DMS53 (cell line): ENCODE measurements around the gene HSPB1.
A peak's percentile ranks its signal among the peaks of the same experiment; 100 is the strongest.
"Not testable (repeated sequence)": the region's sequence is repeated elsewhere in the genome, so short reads cannot be mapped to it uniquely, and the experiment has no call there.

Source experiments
- DNase-seq: peaks from one replicate; lab custom pipeline; 2025; lab: John Stamatoyannopoulos, UW

HSPB1 gene

DNA sequence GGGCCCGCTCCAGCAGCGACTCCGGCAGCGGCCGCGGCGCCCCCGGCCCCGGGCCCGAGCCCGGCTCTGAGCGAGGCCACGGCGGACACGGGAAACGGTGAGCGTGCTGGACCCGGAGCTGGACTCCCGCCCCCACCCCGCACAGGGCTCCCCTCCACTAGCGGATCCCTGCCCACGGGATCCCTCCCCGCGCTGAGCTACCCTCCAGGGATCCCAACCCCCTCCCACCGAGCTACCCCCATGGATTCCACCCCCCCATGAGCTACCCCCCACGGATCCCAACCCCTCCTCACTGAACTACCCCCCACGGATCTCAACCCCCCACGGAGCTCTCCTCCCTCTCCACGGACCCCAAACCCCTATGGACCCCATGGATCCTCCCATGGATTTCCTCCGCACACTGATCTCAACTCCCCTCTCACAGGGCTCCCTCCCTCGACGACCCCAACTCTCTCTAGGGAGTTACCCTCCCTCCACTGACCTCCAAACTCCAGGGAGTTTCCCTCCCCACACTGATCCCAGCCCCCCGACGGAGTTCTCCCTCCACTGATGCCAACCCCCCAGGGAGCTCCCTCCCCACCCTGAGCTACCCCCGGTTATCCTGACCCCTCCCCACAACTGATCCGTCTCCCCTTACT lies 20.6 kb upstream of the HSPB1 start:
- DNase-seq: peak; percentile 55

DNA sequence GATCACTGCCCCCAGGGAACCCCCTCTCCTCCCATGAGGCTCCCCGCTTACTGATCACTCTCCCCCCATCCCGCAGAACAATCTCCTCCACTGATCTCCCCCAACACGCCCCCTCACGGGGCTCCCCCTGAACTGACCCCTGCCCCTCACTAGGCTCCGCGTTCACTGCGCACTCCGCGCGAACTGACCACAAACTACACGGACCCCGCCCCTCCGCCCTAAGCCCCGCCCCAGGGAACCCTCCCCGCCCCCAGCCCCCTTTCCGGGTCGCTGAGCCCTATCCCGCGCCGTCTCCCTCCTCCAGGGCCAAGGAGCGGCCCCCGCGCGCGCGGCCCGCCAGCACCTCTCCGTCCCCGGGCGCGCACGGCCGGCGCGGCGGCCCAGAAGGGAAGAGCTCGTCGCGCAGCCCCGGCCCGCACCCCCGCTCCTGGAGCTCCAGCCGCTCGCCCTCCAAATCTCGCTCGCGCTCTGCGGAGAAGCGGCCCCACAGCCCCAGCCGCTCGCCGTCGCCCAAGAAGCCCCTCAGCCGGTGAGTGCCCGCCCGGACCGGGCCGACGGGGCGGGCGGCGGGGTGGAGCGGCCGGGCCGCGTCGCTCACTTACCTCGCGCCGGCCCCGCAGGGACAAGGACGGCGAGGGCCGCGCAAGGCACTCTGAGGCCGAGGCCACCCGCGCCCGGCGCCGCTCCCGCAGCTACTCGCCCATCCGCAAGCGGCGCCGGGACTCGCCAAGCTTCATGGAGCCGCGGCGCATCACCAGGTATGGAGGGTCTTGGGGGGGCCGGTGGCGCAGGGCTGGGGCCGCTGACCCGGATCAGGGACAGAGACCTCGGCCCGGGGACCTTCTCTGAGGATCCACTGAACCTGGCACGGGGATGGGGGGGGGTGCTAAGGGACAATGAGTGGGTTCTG lies 19.9 kb upstream of the HSPB1 start:
- DNase-seq: peak; percentile 77

DNA sequence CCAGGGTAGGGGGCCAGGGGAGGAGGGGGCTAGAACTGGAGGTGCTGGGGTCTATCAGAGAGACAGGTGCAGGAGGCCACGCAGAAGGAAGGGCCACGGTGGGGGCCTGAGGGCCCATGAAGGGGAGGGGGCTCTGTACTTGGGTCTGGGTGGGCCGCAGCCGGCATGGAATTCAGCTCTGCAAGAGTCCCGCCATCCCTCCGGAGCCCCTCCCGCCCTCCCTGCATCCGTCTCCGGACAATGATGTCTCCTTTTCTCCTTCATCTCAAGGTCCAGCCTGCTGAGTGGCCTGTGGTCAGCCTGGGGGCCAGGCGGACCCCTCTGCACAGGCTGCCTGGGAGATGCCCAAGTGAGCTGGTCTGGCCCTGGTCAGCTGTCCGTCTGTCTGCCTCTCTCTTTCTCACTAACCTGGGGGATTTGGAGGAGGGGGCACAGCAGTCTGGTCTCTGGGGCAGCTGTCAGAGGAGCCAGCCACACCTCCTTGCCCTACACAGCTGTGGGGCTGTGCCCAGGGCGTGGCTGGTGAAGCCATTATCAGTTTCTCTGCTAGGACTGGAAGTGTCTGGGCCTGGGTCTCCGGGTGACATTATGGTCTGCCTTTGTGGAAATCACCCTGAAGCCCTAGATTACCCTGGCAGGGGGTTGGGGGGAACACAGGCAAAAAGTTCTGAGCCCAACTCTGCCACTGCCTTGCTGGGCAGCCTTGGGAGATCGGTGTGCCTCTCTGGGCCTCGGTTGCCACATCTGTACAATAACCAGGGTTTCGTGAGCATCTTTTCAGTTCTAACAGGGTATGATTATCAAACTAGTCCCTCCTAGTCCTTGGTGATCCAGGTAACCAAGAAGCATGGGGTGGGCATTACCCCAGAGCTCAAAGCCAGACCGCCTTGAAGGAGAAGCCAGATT lies 19.0 kb upstream of the HSPB1 start:
- DNase-seq: no peak

DNA sequence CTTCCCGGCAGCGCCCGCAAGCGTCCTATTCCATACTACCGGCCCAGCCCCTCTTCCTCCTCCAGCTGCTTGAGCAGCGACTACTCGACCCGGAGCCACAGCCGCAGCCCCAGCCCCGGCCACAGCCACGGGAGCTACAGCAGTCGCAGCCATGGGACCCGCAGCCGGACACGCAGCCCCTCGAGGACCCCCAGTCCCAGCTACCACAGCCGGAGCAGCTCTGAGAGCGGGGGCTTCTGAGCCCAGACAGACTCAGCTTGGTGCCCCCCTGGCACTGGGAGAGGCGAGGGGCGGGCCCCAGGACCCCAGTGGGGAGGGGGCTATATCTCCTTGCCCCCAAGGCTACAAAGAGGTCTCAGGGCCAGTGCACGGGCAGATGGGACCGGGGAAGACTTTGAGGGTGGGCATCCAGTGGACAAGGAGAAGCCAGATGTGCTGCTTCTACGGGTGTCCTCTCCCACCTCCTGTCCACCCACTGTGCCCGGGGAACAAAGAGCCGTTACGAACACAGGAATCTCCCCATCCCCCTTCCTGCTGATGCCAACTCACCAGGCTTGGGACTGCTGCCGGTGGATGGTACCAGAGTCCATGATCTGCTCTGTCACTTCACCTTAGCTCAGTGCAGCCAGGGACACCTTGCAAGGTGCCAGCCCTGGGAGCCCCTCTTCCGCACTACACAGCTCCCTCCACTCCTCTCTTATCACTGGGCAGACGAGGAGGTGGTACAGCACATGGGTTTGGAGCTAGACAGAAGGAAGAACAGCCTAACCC lies 16.7 kb upstream of the HSPB1 start:
- DNase-seq: no peak

DNA sequence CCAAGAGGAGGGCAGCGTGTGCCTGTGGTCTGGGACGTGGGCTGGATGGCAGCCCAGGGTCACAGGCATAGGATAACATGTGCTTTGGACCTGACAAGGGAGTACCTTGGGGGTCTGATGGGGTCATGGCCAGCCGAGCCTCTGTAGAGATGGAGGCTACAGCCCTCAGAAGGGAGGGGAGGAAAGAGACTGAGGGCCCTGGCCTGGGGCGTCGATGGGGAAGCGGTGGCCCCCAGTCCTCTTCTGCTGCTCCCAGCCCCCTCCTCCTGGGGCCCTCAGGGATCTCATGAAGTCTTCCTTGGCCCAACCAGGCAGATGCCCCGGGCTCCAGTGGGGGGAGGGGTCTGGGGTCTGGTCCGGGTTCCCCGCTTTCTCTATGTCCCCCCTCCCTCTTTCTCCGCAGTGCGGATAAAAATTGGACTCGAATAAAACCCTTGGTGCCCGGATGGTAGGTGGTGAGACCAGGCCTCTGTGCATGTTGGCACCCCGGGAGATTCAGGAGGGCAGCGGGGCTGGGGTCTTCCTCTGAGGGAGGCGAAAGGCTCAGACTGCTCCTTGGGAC lies 15.6 kb upstream of the HSPB1 start:
- no peak for DNase-seq

DNA sequence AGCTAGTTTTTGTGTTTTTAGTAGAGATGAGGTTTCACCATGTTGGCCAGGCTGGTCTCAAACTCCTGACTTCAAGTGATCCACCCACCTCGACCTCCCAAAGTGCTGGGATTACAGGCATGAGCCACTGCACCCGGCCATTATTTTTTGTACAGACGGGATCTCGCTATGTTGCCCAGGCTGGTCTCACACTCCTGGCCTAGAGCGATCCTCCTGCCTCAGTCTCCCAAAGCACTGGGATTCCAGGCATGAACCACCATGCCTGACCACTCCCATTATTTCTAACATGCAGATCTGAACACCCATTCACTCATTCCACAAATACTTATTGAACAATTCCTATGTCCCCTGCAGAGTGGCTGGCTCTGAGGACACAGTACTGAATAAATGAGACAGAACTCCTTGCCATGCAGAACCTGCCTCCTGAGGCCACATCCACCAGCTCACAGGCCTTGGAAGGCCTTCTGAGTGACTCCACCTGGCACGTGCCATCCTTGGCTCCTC lies 11.6 kb upstream of the HSPB1 start:
- not testable (repeated sequence) for DNase-seq

DNA sequence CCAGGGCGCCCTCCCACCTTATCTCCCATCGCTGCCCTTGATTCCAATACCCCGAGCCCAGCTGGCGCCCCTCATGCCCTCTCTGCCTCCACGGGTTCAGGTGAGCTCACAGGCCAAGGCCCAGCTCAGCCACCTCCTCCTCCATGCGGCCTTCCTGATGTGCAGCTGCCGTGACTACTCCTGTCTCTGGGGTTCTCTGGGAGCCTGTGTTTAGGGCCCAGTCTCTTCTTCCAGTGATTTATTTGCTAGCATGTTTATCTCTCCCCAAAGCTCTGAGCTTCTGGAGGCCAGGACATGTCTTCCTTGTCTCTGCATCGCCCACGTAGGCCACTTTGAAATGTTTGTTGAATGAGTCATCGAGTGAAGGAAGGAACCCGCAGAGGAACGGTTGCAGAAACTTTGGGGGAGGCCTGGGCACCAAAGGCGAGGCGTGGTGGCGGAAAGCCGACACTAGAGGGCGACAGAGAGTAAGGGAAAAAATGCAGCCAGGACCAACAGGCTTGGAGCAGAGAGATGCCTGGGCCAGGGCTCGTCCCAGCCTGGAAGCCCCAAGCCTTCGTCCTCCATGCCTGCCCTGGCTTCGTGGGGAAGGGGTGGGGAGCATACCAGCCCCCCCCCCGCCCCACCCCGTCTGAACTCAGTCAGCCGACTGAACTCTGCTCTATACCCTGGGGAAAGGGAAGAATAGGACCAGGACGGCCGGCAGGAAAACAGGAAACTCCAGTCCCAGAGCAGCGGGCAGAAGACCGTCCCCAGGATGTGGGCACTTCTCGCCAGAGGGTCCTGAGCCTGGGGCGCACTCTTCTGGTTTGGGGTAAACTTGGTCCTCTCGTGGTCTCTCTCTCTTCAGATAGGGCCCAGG lies 10.9 kb upstream of the HSPB1 start:
- DNase-seq: peak; percentile 95

DNA sequence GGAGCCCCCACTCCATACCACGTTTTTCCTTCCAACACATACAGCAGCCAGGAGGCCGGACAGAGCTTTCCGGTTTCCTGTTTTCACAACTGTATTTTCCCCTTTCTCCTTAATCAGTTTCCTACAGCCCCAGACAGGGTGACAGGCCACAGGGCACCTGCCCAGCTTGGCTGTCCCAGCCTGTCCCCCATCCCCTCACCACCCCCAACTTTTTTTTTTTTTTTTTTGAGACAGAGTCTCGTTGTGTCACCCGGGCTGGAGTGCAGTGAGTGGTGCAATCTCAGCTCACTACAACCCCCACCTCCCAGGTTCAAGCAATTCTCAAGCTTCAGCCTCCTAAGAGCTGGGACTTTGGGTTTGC lies 10.3 kb upstream of the HSPB1 start:
- DNase-seq: no peak

DNA sequence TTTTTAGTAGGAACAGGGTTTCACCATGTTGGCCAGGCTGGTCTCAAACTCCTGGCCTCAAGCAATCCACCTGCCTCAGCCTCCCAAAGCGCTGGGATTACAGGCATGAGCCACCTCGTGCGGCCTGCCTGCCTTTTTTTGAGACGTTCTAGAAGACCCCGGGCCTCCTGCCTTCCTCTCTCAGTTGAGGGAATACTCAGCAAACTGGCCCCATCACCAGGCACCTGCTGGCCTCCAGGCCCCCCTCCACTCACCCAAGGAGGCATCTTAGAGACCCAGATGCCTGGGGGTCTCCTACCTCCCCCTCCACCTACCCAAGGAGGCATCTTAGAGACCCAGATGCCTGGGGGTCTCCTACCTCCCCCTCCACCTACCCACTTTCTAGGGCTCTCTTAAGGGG lies 9.6 kb upstream of the HSPB1 start:
- DNase-seq: not testable (repeated sequence)

DNA sequence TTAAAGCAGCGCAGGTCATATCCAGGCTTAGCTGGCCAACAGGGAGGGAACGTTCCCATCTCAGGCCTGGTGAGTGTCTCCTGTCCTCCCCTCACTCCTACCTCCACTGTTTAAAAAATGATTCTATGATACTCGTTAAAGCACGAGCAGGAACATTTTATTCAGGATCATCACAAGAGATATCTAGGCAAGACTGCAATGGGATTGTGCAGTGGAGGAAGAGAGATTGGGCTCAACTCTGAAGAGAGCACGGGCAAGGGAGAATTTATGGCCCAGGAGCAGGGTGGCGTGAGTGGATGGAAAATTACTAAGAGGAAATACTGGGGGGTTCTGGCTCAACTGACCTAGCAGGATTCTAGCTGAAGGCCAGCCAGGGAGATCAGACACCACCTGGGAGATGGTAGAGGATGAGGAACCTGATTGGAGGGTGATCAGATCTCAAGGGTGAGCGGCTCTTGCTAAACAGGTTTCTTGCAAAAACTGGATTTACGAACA lies 9.0 kb upstream of the HSPB1 start:
- peak; percentile 63 for DNase-seq

DNA sequence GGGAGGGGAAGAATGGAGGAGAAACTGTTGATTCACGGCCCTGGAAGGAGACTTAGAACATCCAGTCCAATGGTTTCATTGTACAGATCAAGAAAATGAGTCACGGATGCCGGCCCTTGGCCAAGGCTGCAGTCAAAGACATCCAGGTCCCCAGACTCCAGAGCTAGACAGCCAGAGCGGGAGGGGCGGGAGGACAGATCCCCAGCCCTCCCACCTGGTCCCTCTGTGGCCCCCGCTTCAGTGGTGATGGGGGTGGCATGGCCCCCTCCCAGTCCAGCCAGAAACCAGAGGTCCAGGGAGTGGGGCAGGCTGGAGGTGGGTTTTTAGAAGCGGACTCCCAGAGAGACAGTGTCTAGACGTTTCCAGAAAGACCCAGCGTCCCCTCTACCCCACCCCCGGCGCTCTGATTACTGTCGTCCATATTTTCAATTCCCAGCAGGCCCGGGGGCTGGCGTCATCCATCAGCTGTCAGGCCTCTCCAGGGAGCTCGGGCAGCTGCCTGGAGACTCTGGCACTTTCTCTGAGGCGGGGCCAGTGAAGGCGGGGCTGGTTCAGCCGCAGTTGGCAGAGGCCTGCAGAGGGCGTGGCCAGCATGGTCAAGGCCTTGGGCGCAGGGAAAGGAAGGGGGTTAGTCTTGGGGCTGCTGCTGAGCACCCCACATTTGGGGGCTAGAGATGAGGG lies 8.0 kb upstream of the HSPB1 start:
- peak; percentile 96 for DNase-seq

DNA sequence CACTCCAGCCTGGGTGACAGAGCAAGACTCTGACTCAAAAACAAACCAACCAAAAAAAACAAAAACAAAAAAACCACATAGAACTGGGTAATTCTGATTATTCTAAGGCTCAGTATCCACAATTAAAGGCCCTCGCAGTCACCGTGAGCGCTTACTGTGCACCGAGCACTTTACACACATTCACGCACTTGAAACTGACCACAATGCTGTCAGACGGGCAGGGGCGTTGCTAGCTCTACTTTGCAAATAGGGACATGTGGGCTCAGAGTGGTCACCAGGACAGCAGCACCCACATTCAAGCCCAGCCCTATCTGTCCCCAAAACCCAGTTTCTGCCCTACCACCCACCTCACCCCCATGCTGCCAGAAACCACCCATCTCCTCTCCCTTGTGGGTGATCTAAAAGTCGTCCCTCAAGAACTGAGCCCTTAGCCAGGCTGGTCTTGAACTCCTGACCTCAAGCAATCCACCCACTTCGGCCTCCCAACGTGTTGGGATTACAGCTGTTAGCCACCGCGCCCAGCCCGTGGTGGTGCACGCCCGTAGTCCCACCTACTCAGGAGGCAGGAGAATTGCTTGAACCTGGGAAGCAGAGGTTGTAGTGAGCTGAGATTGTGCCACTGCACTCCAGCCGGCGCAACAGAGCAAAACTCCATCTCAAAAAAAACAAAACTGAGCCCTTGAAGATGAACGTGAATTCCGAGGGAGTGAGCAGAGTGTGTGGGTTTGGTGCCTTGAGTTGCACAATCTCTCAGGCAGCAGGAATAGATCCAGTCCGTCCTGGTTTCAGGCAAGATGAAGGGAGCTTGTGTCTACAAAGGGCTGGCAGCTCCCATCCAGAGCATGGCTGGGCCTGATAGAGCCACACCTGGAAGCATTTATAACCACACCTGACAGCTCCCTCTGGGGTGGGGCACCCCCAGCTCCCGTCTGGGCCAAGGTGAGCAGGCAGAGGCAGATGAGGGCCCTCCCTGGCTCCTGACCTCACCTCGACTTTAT lies 5.4 kb upstream of the HSPB1 start:
- peak; percentile 42 for DNase-seq

DNA sequence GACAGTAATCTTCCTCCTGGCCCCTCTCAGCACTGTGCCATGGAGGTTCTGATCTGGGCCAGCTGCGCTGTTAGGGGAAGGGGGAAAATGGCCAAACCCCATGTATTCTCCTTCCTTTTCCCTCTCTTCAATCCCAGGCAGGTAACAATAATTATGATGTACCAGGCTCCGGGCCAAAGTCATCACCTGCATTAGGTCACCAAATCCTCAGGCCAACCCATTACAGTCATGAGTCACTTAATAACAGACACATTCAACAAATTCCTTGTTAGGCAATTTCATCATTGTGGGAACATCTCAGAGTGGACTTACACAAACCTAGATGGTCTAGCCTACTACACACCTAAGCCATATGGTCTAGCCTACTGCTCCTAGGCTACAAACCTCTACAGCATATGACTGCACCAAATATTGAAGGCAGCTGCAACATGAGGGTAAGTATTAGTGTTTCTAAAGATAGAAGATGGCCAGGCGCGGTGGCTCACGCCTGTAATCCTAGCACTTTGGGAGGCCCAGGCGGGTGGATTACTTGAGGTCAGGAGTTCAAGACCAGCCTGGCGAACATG lies 2.2 kb upstream of the HSPB1 start:
- peak; percentile 94 for DNase-seq

DNA sequence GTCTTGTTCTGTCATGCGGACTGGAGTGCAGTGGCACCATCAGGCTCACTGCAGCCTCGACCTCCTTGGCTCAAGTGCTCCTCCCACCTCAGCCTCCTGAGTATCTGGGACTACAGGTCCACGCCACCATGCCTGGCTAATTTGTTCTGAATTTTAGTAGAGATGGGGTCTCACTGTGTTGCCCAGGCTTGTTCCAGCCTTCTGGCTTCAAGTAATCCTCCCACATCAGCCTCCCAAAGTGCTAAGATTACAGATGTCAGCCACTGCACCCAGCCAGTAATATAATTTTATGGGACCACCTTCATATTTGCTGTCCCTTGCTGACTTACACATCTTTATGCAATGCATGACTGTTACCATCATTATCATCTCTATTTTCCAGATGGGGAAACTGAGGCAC lies 1.5 kb upstream of the HSPB1 start:
- no peak for DNase-seq

DNA sequence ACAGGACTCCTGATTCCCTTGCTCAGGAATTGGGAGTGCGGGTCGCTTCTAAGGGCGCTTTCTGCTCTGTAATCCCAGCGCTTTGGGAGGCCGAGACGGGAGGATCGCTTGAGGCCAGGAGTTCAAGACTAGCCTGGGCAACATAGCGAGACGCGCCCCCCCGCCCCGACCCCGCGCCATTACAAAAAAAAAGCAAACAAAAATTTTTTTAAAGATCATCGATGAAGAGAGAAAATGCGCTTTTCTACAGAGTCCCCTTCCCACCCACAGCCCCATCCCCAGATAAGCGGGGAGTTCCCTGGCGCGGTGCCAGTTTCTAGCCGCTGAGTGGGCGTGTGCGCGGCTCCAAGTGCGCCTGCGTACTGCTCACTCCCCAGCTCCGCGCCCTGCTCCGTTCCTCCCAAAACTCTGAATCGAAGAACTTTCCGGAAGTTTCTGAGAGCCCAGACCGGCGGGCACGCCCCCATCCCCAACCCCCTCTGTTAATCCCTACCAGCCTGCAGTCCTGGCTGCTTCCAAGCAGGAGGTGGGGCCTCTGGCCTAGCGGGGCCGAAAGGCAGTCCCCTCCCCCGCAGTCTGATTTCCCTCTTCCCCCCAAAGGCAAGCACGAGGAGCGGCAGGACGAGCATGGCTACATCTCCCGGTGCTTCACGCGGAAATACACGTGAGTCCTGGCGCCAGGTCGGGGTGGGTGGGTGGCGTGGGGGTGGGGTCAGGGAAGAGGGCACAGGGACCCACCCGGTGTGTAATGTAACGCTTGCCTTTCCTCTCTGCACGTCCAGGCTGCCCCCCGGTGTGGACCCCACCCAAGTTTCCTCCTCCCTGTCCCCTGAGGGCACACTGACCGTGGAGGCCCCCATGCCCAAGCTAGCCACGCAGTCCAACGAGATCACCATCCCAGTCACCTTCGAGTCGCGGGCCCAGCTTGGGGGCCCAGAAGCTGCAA lies 1.0 kb downstream of the HSPB1 start:
- peak; percentile 95 for DNase-seq

DNA sequence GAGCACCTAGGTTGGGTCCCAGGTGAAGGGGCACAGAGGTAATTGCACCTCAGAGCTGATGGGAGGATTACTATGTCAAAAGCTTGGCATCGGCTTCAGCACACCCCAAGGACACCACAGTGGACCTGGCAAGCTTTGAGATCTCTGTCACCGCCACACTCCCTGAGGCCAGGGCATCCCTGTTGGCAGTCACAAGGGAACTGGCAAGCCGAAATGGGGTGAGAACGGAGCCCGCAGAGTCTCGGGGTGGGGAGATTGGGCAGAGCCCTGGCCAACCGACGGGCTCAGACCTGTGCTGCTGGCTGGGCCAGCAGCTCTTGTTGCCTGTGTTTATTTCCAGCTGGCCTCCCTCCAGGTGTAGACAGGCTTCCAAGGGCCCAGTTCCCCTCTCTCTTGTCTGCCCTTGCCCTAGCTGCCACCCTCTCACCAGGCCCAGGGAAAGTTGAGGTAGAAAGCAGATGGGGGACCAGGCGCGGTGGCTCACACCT lies 2.5 kb downstream of the HSPB1 start:
- DNase-seq: no peak
